T1000 (cell line): Measurements from ENCODE around the gene MRPL48.
"Not testable (repeated sequence)": the region's sequence is repeated elsewhere in the genome, so short reads cannot be mapped to it uniquely, and the experiment has no call there.

Experiments
- DNase-seq: peaks from one replicate; lab custom pipeline; 2025; ENCODE audit warnings: mixed read lengths; lab: John Stamatoyannopoulos, UW

The MRPL48 gene

DNA sequence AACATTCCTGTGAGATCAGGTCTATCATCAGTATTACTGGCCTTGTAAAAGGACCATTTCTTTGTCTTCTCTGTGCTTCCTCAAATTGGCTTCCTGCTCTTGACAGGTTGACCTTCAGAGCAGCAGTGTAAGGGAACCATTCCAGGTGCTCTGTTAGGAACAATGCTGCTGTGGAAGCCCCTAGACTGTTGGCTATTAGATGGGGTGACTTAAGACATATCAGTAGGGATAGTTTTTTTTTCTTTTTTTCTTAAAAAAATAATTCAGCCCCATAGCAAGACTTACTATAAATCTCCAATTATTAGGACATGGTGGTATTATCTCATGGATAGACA lies 51.4 kb downstream of the MRPL48 start:
- no peak for DNase-seq

DNA sequence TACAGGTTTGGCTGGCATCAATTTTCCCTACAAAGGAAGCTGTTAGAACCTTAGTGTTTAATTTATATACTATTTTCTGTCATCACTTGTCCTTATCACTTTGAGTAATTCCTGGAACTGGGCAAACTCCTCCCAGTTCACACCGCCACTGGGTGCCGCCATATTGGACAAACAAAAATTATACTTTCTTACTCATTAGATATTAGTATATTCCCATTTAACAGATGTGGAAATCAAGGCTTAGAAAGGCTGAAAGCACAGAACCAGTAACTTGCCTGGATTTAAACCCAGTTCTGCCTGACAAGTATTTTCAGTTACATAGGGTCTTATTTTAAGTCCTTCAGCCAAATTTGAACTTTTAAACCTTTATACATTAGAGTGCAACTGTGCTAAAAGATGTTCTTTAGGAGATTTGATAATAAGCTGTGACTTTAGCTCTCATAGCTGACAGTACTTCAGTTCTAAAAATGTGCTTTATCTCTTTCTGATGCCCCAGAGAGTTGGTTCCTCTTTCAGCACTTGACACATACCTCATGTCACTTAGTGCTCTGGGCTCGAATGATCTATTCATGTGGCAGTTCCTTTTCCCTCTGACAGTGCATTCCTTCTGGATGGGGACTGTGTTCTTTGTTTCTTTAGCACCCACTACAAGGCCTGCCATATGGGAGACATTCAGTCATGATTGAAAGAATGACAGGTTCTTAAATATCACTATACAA lies 63.5 kb downstream of the MRPL48 start:
- no peak for DNase-seq

GRCh38 chr11:73852049-73852448 lies 64.4 kb downstream of the MRPL48 start:
- no peak for DNase-seq

DNA sequence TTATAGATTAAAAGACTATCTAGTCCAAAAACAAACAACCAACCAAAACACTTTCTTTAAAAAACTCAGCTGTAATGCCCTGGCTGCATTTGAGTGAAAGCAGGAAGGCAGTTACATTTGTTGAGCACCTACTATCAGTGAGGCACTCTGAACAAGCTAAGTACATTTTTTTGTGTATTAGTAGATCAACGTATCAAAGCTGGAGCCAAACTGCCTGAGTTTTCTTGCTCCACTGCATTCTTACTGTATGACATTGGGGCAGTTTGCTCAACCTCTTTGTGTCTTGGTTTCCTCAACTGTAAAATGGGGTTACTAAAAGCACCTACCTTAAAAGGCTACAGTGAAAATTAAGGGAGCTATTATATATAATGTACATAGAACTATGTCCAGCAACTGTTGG lies 67.0 kb downstream of the MRPL48 start:
- no peak for DNase-seq

DNA sequence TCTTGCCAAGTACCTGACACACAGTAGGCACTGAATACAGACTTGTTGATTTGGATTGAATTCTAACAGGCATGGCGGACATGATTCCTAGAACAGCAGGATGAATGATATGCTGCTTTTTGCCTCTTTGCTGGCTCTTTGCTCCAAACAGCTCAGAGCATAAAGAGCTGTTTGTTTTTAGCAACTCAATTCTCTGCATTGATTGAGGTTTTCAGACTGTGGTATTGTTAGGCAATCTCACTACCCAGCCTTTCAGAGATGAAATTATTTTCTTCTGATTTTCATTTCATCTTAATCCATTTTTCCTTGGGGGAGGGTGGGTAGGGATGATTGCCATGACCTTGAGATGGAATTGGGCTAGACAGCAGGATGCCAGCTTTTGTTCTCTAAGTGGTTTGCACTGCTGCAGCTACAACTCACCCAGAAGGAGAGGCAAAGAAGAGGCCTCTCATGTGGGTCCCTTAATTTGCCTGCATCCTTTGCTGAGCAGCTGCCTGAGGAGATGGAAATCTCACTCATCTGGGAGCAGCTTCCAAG lies 68.4 kb downstream of the MRPL48 start:
- no peak for DNase-seq

GRCh38 chr11:73859671-73860070 lies 72.0 kb downstream of the MRPL48 start:
- DNase-seq, result no peak

DNA sequence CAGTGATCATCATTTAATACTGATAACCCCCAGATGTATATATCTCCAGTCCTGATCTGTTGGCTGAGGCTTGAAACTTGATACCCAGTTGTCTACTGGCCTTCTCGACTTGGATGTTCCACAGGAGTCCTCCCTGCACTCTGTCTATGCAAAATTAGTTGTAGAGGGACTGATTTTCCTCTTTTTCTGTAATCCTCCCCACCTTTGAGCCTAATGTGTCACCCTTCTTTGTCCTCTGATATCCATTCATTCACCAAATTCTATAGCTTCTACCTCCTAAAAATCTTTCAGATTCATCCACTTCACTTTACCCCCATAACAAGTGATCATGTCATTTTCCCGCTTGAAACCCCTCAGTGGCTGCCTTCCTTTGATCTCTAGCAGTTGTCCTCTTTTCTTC lies 72.5 kb downstream of the MRPL48 start:
- DNase-seq, result no peak

GRCh38 chr11:73862986-73863385 lies 75.3 kb downstream of the MRPL48 start:
- no peak for DNase-seq

GRCh38 chr11:73866095-73866579 lies 78.5 kb downstream of the MRPL48 start:
- DNase-seq, result no peak

DNA sequence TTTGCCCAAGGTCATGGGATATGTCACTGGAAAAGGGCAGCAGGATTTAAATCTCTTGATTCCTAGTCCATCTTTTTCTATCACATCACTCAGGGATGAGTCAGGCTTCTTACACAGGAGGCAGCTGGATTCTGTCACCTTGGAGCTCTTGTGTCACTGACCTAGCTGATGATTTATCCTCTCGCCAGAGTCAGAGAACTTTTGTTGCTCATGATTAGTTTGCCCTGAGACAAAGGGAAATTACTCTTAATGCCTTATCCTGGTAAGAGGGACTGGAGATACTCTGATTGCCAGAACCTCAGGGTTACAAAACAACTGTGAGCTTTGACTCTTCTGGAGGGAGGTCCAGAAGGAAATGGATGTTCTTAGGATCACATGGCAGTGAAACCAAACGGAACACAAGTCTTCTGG lies 78.9 kb downstream of the MRPL48 start:
- peak; percentile 9 for DNase-seq

DNA sequence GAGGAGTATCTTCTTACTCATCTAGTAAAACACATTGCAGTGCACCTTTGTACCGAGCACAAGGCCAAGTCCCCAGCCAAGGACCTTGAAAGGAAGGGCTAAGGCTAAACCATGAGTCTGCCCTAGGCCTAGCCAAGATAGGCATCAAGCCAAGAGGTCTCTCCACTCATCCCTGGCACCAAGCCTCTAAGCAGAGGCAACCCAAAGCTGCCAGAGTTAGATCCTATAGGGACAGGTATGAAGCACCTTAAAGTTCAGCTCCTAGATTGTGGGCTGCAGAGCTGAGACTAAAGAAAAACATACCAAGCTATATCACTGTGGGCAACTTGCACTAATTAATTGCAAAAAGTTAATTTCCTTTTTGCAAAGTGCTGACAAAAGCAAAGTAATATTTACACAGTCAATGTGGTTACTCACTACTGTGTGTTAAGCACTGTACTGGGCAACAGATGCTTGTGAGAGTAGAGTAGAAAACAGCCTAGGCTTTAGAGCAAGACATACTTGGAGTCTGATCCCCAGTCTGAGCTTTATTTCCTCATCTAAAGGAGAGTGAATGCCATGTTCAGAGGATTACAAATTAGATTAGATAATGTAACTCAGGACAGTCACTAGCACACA lies 81.8 kb downstream of the MRPL48 start:
- DNase-seq, result no peak

GRCh38 chr11:73870261-73870660 lies 82.6 kb downstream of the MRPL48 start:
- DNase-seq, result no peak

DNA sequence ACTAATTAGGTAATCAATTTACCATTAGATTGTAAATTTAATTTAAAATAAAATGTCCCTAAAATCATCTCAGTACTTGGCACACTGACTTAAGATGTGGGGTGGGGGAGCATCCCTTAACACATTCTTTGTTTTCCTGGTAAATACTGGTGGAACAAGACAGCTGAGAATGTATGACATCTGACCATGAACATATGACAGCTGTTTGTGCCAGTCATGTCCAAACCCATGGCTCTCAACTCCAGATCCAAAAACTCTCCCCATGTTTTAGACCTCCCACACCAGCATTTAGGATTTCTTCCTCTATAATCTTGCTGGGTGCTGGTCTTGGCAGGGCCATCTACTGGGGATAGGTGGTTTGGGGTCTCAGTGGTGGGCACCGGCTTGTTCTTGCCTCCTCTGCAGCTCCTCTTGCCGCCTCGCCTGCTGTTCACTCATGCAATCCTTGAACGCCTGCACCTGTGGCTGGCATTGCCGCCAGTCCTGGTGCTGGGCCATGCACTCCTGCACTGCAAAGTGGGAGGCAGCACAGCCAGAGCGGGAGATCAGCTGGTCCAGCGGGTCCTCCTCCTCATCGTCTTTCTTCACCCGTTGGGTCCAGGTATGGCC lies 85.2 kb downstream of the MRPL48 start:
- no peak for DNase-seq

- no peak for DNase-seq
These were observed 87.7 kb downstream of the MRPL48 start for GRCh38 chr11:73875380-73875779.

DNA sequence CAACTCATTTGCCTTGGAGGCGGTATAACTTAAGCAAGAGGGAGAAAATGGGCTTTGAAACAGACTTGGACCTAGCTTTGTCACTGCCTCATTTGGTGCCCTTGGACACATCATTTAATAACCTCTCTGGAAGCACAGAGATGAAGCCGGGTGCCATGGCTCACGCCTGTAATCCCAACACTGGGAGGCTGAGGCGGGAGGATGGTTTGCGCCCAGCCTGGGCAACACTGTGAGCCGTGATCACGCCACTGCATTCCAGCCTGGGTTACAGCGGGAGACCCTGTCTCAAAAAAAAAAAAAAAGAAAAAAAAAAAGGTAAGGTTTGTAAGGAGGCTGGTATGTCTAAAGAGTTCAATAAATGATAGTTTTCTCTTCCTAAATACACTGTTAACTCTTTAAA lies 88.2 kb downstream of the MRPL48 start:
- no peak for DNase-seq

GRCh38 chr11:73876424-73877310 lies 89.0 kb downstream of the MRPL48 start, which contains the start of the genes COA4 and PAAF1:
COA4 (minus strand) TSS chr11:73876846; CDS start chr11:73873378, 3,468 bp downstream.
PAAF1 (plus strand) TSS chr11:73876999; CDS start chr11:73877022, 23 bp downstream.
- DNase-seq, result peak; percentile 90

- DNase-seq, result no peak
These were observed 91.1 kb downstream of the MRPL48 start for GRCh38 chr11:73878771-73879170.

GRCh38 chr11:73880449-73880848 lies 92.8 kb downstream of the MRPL48 start:
- DNase-seq, result not testable (repeated sequence)

DNA sequence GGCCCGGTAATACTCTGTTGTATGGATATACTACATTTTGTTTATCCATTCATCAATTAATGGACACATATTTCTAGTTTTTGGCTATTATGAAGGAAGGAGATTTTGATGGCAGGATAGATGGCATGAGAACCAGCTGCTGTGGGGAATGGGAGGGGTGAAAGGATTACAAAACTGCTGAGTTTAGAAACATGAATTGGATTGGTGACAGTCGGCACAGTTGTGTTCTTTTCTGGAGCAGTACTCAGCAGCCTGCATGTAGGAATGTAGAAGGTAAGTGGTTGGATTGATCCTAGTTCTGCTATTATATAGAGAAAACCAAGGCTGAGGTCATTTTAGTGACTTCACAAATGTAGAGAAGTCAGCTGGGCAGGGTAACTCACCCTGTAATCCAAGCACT lies 96.2 kb downstream of the MRPL48 start:
- no peak for DNase-seq

GRCh38 chr11:73888244-73888643 lies 100.6 kb downstream of the MRPL48 start:
- no peak for DNase-seq

DNA sequence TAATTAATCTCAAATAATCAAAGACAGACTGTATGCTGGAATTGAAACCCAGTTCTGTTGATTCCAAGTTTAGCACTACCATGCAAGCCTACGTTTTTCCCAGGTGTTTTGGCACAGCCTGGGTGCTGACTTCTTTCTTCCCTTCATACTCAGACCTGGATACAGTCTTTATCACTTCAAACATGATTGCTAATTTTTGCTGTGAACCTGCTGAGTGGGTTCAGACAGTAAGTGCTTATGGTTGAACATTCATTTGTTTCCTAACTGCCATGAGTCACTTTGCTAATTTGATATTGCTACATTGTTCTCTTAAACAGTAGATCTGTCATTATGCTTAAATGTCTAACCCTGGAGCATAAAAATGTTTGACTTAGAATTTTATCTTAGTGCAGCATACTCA lies 101.3 kb downstream of the MRPL48 start:
- no peak for DNase-seq

DNA sequence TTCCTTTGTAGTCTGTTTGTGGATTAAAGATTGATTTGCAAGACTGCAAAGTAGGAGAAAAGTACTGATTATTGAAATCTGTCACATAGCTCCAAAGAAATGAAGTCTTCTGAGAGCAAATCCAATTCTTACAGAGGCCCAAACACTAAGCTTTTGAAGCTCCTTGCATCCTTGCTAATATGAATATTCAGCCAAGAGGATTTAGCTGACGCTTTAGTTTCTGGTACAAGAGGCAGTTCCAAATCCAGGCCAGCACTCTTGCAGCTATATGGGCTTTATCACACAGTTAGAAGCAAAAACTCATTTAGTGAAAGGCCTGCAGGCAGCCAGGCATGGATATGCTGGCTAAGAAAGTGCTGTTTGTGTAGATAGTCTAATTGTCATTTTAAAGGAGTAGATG lies 101.9 kb downstream of the MRPL48 start:
- DNase-seq, result no peak
